GM18526 (cell line): ENCODE results near the gene INTS3.

Experiments used
- POLR2A ChIP-seq: IDR thresholded peaks from 3 replicates; pipeline ENCODE4 v1.6.1; 2011; ENCODE audit not compliant: insufficient read length; ENCODE audit errors: extremely low read depth

Gene INTS3

GRCh38 chr1:153697191-153698019 lies 30.4 kb upstream of the INTS3 start:
- TF ChIP-seq POLR2A: no peak

GRCh38 chr1:153698020-153698922 lies 29.6 kb upstream of the INTS3 start:
- TF ChIP-seq POLR2A: no peak

DNA sequence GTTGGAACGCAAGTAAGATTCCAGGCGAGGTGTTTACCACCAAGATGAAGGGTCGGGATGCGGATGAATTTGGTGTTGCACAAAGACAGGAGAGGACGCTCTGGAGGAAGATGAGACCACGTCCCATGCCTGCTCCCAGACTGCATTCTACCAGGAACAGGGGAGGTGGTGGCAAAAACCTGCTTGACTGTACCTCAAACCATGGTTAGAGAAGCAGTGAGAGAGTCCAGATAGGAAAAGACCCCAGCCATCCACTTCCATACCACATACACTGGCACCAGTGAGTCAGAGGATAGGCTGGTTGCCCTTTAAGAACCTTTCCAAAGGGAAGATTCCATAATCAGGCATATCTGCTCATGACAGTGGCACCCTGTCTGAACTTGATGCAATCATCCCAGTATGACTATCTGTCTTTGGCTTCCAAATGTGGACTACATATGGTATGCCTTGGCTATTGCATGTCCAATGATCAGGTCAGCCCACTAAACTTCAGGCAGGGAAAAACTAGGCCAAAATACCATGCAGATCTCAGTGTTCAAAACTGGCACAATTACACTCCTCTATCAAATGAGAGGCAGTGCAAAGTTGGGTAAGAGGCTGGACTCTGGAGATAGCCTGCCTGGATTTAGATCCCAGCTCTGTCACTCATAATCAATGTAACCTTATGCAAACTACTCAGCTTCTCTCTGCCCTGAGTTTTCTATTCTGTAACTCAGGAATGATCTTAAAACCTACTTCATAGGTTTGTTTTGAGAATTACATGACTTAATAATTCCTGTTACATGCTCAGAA lies 28.7 kb upstream of the INTS3 start:
- no peak for TF ChIP-seq POLR2A

GRCh38 chr1:153699768-153700167 lies 28.1 kb upstream of the INTS3 start:
- no peak for TF ChIP-seq POLR2A

- TF ChIP-seq POLR2A: no peak
These were observed 22.4 kb upstream of the INTS3 start for GRCh38 chr1:153705484-153705883.

DNA sequence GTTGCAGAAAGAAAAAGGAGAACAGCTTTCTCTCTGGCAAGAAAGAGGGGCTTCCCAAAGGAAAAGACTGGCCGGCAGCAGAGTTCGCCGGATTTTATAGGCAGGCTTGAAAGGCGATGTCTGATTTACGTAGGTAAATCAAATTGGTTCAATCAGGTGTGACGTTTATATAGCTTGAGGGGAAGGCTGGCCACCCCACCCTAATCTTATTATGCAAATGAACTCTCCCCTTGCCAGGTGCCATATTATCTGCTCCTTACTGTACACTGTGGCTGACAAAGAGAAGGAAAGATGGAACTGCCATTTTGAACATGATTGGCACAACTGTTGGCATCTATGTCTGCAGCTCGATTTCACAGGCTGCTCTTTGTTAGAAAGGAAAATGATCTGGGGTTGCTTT lies 16.8 kb upstream of the INTS3 start:
- no peak for TF ChIP-seq POLR2A

DNA sequence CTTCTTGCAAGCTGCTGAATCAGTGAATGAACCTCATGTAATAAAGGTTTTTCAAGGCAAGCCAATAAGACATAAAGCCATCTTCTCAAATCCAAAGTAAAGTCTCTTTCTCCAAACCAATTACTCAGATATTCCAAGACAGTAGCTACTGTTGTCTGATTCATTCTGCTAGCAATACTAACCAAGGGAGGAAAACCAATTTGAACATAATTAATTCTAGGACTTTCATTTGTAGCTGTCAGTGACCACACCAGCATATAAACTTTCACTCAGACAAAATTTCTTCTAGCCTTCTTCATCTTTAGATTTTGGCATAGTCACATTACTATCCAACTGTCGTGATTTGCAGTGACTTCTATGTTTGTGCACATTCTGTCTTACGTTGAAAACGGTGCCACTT lies 10.5 kb upstream of the INTS3 start:
- TF ChIP-seq POLR2A: no peak

DNA sequence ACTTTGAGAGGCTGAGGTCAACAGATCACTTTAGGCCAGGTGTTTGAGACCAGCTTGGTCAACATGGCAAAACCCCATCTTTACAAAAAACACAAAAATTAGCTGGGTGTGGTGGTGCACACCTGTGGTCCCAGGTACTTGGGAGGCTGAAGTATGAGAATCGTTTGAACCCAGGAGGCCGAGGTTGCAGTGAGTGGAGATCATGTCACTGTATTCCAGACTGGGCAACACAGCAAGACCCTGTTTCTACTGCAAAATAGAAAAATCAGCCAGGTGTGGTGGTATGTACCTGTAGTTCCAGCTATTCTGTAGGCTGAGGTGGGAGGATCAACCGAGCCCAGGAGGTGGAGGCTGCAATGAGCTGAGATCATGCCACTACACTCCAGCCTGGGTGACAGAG lies 4.2 kb upstream of the INTS3 start:
- TF ChIP-seq POLR2A: no peak

DNA sequence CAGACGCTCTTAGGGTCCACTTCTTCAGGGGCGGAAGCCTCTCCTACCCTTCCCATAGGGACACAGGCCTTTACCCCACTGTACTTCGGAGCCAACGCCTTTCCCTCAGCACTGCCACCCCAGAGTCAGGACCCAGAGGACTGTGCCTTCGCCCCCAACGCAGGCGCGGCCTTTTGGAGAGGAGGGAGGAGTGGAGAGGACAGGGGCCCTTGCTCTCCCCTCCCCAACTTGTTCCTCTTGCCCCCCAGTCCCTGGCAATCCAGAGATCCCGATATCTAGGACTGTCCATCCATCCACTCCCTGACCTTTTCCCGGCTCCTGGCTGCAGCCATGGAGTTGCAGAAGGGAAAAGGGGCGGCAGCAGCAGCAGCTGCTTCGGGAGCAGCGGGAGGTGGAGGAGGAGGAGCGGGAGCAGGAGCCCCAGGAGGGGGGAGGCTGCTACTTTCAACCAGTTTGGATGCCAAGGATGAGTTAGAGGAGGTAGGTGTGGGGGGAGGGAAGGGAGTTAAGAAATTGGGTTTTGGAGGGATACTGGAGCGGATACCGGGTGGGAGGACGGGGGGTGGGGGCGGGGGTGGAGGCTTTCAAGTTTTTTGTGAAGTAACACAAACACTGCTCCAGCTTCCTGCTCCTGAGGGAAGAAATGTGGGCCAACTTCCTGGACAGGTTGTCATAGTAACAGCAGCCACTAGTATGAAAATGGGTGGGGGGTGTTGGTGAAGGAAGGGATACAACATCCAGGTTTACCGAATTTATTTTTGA lies 636 bp downstream of the INTS3 start:
- no peak for TF ChIP-seq POLR2A

DNA sequence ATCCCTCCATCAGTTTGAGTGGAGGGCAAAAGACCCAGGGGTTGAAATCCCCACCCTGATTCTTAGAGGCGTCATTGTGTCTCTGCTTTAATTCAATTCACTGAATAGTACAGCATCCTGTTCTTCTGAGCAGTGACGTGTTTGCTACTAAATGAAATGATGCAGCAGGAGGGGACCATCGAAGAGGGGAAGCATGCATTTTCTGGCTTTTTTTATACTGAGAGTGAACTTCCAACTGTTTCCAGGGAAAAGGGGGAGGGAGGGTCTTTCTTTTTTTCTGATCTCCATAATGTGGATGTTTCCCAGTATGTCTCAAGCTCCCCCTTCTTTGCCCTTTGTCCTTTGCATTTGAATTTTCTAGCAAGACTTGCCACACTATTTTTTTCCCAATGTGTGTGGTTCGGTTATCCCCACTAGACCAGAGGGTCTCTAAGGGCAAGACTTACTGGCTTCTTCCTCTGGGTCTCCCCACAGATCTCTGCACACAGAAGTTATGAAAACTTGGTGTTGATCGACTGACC lies 2.7 kb downstream of the INTS3 start:
- TF ChIP-seq POLR2A: no peak

DNA sequence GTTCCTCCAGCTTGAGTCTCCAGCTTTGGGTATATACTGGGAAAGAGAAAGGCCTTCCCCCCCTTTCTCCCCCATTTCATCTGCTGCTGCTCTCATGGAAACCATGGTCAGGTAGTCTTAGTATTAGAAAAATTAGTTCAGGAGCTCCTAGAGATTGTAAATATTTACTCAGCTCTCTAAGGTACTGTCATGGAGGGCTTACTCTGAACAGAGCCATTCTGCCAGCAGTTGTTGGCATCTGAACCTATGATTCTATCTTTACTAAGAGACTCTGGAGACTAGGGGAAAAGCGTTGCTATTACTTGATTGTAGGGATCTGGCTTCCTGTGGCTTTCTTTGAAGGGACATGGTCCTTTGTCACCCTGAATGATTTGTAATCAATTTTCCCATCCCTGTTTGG lies 6.1 kb downstream of the INTS3 start:
- no peak for TF ChIP-seq POLR2A

DNA sequence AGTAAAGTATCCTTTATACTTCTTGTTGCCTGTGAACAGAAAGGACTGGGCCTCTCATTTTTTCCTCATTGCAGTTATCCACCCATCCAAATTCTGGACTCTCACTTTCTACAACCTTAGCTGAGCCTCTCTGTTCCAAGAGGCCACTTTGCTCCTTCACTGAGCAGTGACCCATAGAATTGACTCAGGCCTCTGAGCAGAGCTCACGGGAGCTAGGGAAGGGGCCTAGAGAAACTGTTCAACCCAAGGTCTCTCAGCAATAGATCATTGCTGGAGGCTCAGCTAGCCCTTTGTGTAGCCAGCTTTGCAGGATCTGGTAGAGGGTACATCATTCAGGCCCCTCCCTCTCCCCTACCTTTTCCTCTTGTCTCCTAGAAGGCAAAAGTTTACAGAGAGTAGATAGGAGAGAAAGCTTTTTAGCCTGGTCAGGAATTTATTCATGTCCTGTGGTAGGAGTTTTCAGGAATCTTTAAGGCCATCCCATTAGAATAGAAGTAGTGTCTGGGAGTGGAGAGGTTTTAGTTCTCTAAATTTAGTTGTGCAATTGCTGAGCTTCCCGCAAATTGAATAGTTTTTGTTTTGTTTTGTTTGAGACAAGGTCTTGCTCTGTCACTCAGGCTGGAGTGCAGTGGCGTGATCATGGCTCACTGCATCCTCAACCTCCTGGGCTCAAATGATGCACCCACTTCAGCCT lies 6.7 kb downstream of the INTS3 start:
- no peak for TF ChIP-seq POLR2A

DNA sequence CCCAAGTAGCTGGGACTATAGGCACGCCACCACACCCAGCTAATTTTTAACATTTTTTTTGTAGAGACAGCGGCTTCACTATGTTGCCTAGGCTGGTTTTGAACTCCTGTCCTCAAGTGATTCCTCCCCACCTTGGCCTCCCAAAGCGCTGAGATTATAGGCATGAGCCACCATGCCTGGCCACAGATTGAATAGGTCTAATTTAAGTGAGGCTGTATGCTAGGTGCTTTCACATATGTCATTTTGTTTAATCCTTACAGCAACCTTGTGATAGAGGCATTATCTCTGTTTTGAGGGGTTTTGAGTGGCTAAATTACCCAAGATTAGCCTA lies 7.2 kb downstream of the INTS3 start:
- no peak for TF ChIP-seq POLR2A

GRCh38 chr1:153741986-153742385 lies 14.1 kb downstream of the INTS3 start:
- TF ChIP-seq POLR2A: no peak
